Amniotic epithelial cell (primary cell): ENCODE data around the gene SAMD1.
"Not testable (repeated sequence)": the region's sequence is repeated elsewhere in the genome, so short reads cannot be mapped to it uniquely, and the experiment has no call there.

Source experiments
- DNase-seq: peaks from one replicate; pipeline ENCODE4 v3.0.0-alpha.2; 2010; ENCODE audit warnings: low read depth

SAMD1 gene

GRCh38 chr19:14061081-14061749 lies 29.3 kb downstream of the SAMD1 start:
- DNase-seq = no peak

- no peak for DNase-seq
These were observed 30.8 kb downstream of the SAMD1 start for GRCh38 chr19:14059652-14060155.

DNA sequence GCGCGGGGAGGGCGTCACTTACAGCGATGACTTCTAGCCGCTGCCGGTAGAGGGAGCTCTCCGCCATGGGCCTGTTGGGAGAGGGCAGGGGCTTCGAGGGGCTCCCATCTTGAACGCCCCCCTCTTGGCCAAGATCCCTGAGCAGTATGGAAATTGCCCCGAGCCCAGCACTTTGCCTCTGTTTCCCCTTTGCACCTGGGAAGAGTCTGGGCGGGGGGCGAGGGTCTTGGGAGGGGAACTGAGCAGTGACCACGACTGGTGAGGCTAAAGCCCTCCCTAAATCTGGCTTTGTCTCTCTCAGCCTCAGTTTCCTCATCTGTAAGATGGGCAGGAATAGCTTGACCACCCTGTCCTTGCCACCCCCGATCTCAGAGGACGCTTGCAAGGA lies 31.5 kb downstream of the SAMD1 start:
- DNase-seq = no peak

GRCh38 chr19:14058182-14059092 lies 32.1 kb downstream of the SAMD1 start:
- no peak for DNase-seq

DNA sequence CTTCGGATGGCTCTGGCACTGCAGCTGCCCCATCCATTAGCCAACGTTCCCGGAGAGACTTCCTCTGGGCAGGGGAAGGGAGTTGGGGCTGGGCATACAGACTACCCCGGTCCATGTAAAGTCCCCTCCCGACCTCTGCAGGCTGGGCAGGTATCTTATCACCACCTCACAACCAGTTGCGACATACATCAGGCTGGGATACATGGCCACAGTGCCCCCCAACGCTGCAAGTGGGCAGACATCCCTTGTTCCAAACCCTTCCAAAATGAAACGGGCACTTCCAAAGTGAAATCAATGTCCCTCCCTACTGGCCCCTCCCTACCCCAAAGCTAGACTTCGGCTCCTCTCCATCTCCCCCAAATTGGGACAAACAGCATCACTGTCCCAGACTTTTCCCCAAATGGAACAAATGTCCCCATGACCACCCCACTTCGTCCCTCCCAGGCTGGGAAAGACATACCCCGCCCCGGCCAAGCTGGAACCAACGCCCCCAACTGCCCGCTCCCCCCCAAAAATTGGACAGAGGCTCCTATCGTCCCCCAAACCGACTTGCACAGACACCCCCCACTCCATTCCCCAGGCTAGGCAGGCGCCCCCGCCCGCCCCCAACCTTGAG lies 33.7 kb downstream of the SAMD1 start:
- no peak for DNase-seq

GRCh38 chr19:14056069-14056666 lies 34.4 kb downstream of the SAMD1 start:
- DNase-seq = no peak

- DNase-seq = no peak
These were observed 35.2 kb downstream of the SAMD1 start for GRCh38 chr19:14055396-14055795.

DNA sequence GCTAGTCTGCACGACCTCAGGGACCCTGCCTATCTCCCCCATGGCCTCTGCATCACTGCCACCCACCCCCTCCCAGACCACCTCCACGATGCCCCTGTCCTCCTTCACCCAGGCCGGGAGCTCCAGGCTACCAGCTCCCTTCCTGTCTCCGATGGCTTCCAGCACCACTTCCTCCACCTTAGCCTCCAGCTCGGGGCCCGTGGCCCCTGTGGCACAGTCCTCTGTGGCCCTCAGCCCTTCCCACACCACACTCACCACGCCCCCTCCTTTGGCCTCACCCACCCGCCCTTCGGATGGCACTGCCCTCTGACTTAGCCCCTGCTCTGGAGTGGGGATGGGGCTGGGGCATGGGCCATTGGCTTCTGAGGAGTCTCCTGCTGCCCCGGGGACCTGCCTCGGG lies 35.8 kb downstream of the SAMD1 start:
- DNase-seq = no peak

DNA sequence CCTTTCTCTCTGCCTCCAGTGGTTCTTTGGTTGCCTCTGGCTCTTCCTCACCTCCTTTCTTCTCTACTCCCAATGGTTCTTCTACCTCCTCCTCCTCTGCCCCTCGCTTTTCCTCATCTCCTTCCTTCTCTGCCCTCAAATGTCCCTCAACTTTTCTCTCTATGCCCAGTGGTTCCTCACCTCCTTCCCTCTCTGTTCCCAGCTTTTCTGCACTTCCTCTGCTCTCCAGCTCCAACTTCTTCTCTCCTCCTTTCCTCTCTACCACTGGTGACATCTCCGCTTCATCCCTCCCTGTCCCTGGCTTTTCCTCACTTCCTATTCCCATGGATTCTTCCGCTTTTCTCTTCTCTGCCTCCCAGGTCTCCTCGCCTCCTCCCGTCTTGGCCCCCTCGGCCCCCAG lies 36.5 kb downstream of the SAMD1 start:
- DNase-seq = no peak

DNA sequence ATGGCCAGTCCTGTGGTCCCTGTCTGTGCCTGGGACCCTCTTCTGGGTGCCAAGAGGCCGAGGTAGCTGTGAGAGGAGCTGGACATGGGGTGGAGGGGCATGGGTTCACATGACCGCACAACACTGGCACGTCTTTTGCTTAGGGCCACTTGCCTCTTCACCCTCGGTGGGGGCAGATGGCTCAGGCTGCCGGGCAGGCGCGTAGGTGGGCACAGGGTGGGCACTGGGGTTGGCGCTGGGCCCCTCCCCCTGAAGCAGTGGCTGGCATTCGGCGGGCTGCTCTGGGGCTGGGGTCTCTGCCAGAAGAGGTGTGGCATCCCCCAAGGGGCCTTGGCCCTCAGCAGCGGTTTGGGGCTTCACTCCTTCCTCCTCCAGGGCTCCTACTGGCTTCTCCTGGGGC lies 37.1 kb downstream of the SAMD1 start:
- no peak for DNase-seq

GRCh38 chr19:14053032-14053431 lies 37.5 kb downstream of the SAMD1 start:
- DNase-seq = no peak

GRCh38 chr19:14052470-14052869 lies 38.1 kb downstream of the SAMD1 start:
- no peak for DNase-seq

DNA sequence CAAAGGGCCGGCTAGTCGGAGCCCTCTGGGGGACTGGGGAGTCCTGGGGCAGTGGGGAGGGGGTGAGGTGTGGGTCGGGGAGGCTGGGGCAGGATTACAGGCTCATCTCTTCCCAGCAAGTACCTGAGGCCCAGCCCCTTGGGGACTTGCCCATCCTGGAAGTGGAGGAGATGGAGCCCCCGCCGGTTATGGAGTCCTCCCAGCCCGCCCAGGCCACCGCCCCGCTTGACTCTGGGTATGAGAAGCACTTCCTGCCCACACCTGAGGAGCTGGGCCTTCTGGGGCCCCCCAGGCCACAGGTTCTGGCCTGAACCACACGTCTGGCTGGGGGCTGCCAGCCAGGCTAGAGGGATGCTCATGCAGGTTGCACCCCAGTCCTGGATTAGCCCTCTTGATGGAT lies 38.6 kb downstream of the SAMD1 start:
- no peak for DNase-seq

- not testable (repeated sequence) for DNase-seq
These were observed 39.6 kb downstream of the SAMD1 start for GRCh38 chr19:14050961-14051360.

GRCh38 chr19:14050512-14050911 lies 40.0 kb downstream of the SAMD1 start:
- DNase-seq = no peak

DNA sequence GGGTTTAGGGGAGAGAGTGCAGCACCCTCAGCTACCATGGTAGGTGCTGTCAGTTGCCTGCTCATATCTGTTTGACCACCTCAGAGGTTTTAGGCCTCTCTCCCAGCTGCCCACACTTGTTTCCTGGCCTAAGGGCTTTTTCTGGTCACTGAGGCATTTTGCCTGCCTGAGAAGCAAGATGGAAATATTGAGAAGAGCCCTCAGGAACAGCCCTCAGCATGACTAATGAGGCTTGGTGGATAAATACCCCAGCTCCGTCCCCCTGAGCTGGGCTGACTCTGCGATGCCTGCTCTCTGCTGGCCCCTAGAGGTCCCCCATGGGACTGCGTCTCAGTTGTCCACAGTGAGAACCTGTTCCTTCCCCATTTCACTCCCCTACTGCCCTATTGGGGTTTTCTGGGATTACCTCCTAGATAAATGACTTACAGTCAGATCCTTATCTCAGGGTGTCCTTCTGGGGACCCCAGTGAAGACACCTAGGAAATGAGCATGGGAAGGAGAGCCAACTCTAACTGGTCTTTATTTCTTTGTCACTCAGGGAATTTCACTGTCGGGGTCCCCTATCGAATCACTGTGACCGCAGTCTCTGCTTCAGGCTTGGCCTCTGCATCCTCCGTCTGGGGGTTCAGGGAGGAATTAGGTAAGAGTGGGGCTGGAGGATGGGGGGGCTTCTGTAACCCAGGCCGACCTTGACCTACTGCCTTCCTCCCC lies 42.0 kb downstream of the SAMD1 start:
- DNase-seq = peak; percentile 17

DNA sequence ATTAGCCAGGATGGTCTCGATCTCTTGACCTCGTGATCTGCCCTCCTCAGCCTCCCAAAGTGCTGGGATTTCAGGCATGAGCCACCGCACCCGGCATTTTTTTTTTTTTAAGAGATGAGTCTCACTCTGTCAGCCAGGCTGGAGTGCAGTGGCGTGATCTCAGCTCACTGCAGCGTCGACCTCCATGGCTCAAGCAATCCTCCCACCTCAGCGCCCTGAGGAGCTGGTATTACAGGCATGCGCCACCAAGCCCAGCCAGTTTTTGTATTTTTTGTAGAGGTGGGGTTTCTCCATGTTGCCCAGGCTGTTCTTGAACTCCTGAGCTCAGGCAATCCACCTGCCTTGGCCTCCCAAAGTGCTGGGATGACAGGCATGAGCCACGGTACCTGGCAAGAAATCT lies 42.7 kb downstream of the SAMD1 start:
- DNase-seq = not testable (repeated sequence)

DNA sequence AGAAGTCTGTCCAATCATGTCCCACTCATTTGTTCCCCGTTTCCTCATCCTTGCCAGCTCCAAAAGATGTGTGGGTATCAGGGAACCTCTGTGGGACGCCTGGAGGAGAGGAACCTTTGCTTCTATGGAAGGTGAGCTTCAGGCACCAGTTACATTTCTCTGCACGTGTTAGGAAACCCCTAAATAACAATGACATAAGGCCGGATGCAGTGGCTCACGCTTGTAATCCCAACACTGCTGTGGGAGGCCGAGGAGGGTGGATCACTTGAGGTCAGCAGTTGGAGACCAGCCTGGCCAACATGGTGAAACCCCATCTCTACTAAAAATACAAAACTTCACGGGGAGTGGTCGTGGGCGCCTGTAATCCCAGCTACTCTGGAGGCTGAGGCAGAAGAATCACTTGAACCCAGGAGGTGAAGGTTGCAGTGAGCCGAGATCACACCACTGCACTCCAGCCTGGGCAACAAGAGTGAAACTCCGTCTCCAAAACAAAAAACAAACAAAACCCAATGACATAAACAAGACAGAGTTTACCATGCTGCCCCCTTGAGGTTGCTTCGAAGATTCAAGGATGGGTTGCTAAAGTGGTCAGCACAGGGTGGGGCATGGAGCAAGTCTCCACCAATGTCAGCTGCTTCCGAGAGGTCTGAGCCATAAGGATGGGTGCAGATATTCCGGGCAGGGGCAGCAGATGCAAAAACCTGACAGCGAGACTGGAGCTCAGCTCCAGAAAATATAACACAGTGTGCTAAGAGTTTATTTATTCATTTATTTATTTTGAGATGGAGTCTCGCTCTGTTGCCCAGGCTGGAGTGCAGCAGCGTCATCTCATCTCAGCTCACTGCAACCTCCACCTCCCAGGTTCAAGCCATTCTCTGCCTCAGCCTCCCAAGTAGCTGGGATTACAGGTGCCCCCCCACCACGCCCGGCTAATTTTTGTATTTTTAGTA lies 47.6 kb downstream of the SAMD1 start:
- peak; percentile 74 for DNase-seq

DNA sequence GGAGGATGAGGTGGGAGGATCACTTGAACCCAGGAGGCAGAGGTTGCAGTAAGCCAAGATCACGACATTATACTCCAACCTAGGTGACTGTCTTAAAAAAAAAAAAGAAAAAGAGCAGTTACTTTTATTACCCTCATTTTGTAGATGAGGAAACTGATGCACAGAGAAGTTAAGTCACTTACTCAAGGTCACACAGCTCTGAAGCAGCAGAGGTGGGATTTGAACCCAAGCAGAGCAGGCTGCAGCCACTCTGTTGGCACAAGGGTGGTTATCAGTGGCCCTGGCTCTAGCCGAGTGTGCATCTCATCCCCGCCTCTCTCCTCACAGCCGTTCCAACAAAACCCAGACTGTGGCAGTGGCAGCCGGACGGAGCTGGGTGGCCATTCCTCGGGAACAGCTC lies 51.4 kb downstream of the SAMD1 start:
- no peak for DNase-seq
